DND-41 (cell line): ENCODE results near the gene ATP6V0D1.

Source experiments
- CTCF ChIP-seq: IDR thresholded peaks from 2 replicates; pipeline ENCODE4 v1.5.1; 2012; ENCODE audit warnings: borderline replicate concordance, low read length, moderate library complexity, mild to moderate bottlenecking; ENCODE audit not compliant: poor library complexity, severe bottlenecking; ENCODE audit errors: extremely low read depth
- EZH2 ChIP-seq: IDR thresholded peaks from 3 replicates; pipeline ENCODE4 v1.6.1; 2012; ENCODE audit warnings: borderline replicate concordance, low read depth, mild to moderate bottlenecking, moderate library complexity, low read length, inconsistent platforms; ENCODE audit not compliant: severe bottlenecking

GRCh38 chr16:67441907-67442306 is 39.0 kb downstream of the ATP6V0D1 start:
- TF ChIP-seq CTCF (no peak), EZH2 (no peak)
